Measurements from ENCODE around the gene SNTN. TPM values are rescaled to one million over a fixed set of nuclear protein-coding genes. Genes with fewer than 3 reads are reported as not detected.

The SNTN gene
- total and polyA plus RNA-seq, 9 of the 15 experiments (the other 6 are each of a cell fraction or from before 2014, with no cell fraction given): not detected

DNA sequence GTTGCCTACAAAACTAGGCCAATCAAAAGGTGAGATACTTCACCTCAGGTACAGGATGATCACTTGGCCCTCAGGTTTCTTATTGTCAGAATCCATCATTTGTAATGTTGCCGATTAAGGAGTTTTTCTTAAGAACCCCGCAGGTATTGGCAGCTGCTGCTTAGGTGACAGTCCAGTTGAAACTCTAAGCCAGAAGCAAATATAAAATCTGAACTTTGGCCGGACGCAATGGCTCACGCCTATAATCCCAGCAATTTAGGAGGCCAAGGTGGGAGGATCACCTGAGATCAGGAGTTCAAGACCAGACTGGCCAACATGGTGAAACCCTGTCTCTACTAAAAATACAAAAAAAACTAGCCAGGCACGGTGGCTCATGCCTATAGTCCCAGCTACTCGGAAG lies 43.1 kb upstream of the SNTN start:
- in situ Hi-C loops (cut with MboI) (no loop called here), intact Hi-C loops (cut with micrococcal nuclease) (no loop called here)
- H3K9me1 ChIP-seq (ENCODE audit: control insufficient read depth, insufficient read depth, low read length): no peaks in the 10 kb centered on the region
- no peaks in the 10 kb centered on the region for H3K27me3 ChIP-seq (ENCODE audit: control insufficient read depth in 2 of 2, insufficient read depth in 2 of 2, low read length in 2 of 2)
- no TSS peak for BruUV-seq (replicated peaks)
- H2AFZ ChIP-seq (ENCODE audit: low read depth, low read length): no peak overlapping the region
- no peaks in the 10 kb centered on the region for H3K36me3 ChIP-seq (ENCODE audit: control insufficient read depth, insufficient read depth, low read length)
- ChIA-PET CTCF (ENCODE audit: low intra/inter-chr PET ratio) (no interaction called here), POLR2A (no interaction called here)
- H3K4me2 ChIP-seq (ENCODE audit: insufficient read depth, low read length): no peak overlapping the region
- ATAC-seq (no peak), DNase-seq (ENCODE audit: extremely low read depth in 1 of 4, low spot score in 3 of 4) (no peak), FAIRE-seq (no peak)
- H3K4me1 ChIP-seq (replicated peaks in 1 of 2; ENCODE audit: control insufficient read depth in 2 of 2, insufficient read depth in 2 of 2, low read length in 2 of 2): no peaks in the 10 kb centered on the region
- H4K20me1 ChIP-seq (replicated peaks; ENCODE audit: control insufficient read depth, insufficient read depth, low read length): no peaks in the 10 kb centered on the region
- H3K79me2 ChIP-seq (ENCODE audit: control insufficient read depth, insufficient read depth, low read length): no peaks in the 10 kb centered on the region
- 2% methylated on average over 7 of the region's 7 CpGs for WGBS (ENCODE audit: insufficient coverage, low coverage, missing lambda C conversion rate)
- H3K9me3 ChIP-seq (replicated peaks; ENCODE audit: control insufficient read depth, insufficient read depth, low read depth, low read length): no peaks in the 10 kb centered on the region
- no peak overlapping the region for H3K9ac ChIP-seq (ENCODE audit: insufficient read depth in 1 of 2, low read depth in 2 of 2, low read length in 2 of 2)
- no peak overlapping the region for H3K4me3 ChIP-seq
- no peak overlapping the region for H3K27ac ChIP-seq (ENCODE audit: extremely low read depth, low read depth, low read length)
- TF ChIP-seq PRPF4 (IDR thresholded peaks at IDR 0.05; ENCODE audit: insufficient read depth, low read depth, low read length, poor library complexity, severe bottlenecking) (no peak), ZNF75A (CRISPR knock-in tag; IDR thresholded peaks at IDR 0.05) (no peak), THRB (CRISPR knock-in tag; conservative IDR thresholded peaks at IDR 0.05) (no peak), ATF1 (CRISPR knock-in tag; IDR thresholded peaks at IDR 0.05) (no peak), ATF1 (tag; IDR thresholded peaks at IDR 0.05) (no peak), GABPB1 (CRISPR knock-in tag; IDR thresholded peaks at IDR 0.05) (no peak), HIVEP1 (CRISPR knock-in tag; IDR thresholded peaks at IDR 0.05) (no peak), SRF (CRISPR knock-in tag; IDR thresholded peaks at IDR 0.05) (no peak), ZNF695 (CRISPR knock-in tag; IDR thresholded peaks at IDR 0.05) (no peak), HLTF (IDR thresholded peaks at IDR 0.05) (no peak)
- TF ChIP-seq, protein P1, sequence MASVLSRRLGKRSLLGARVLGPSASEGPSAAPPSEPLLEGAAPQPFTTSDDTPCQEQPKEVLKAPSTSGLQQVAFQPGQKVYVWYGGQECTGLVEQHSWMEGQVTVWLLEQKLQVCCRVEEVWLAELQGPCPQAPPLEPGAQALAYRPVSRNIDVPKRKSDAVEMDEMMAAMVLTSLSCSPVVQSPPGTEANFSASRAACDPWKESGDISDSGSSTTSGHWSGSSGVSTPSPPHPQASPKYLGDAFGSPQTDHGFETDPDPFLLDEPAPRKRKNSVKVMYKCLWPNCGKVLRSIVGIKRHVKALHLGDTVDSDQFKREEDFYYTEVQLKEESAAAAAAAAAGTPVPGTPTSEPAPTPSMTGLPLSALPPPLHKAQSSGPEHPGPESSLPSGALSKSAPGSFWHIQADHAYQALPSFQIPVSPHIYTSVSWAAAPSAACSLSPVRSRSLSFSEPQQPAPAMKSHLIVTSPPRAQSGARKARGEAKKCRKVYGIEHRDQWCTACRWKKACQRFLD (CRISPR knock-in tag; IDR thresholded peaks at IDR 0.05): no peak
- TF ChIP-seq, protein P2, sequence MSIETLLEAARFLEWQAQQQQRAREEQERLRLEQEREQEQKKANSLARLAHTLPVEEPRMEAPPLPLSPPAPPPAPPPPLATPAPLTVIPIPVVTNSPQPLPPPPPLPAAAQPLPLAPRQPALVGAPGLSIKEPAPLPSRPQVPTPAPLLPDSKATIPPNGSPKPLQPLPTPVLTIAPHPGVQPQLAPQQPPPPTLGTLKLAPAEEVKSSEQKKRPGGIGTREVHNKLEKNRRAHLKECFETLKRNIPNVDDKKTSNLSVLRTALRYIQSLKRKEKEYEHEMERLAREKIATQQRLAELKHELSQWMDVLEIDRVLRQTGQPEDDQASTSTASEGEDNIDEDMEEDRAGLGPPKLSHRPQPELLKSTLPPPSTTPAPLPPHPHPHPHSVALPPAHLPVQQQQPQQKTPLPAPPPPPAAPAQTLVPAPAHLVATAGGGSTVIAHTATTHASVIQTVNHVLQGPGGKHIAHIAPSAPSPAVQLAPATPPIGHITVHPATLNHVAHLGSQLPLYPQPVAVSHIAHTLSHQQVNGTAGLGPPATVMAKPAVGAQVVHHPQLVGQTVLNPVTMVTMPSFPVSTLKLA (conservative IDR thresholded peaks at IDR 0.05): no peak
- TF ChIP-seq, protein P3, sequence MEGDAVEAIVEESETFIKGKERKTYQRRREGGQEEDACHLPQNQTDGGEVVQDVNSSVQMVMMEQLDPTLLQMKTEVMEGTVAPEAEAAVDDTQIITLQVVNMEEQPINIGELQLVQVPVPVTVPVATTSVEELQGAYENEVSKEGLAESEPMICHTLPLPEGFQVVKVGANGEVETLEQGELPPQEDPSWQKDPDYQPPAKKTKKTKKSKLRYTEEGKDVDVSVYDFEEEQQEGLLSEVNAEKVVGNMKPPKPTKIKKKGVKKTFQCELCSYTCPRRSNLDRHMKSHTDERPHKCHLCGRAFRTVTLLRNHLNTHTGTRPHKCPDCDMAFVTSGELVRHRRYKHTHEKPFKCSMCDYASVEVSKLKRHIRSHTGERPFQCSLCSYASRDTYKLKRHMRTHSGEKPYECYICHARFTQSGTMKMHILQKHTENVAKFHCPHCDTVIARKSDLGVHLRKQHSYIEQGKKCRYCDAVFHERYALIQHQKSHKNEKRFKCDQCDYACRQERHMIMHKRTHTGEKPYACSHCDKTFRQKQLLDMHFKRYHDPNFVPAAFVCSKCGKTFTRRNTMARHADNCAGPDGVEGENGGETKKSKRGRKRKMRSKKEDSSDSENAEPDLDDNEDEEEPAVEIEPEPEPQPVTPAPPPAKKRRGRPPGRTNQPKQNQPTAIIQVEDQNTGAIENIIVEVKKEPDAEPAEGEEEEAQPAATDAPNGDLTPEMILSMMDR (IDR thresholded peaks at IDR 0.05 in 2 of 3, conservative IDR thresholded peaks at IDR 0.05 in 1 of 3; ENCODE audit: insufficient read depth in 2 of 3, low read depth in 1 of 3, low read length in 3 of 3): no peak

Data from K562 (cell line).